DMS153 treated with DMSO at 0.1 percent for 48 hours (cell line): Measurements from ENCODE around the gene LCNL1.

Experiments used
- DNase-seq: peaks from one replicate; lab custom pipeline; 2025; ENCODE audit not compliant: unreplicated experiment; lab: John Stamatoyannopoulos, UW

LCNL1 gene

GRCh38 chr9:136958473-136958872 lies 24.3 kb upstream of the LCNL1 start:
- DNase-seq: no peak

GRCh38 chr9:136958898-136959850 lies 23.6 kb upstream of the LCNL1 start:
- DNase-seq: no peak

- no peak for DNase-seq
Measured at GRCh38 chr9:136960212-136960937, 22.4 kb upstream of the LCNL1 start.

GRCh38 chr9:136960938-136961275 lies 21.9 kb upstream of the LCNL1 start:
- DNase-seq: no peak

- DNase-seq: no peak
Measured at GRCh38 chr9:136961279-136962065, 21.3 kb upstream of the LCNL1 start.

GRCh38 chr9:136962163-136962562 lies 20.6 kb upstream of the LCNL1 start:
- DNase-seq: no peak

GRCh38 chr9:136962701-136963248 lies 20.0 kb upstream of the LCNL1 start:
- DNase-seq: no peak

GRCh38 chr9:136963341-136963740 lies 19.5 kb upstream of the LCNL1 start:
- DNase-seq: no peak

GRCh38 chr9:136963751-136964150 lies 19.0 kb upstream of the LCNL1 start:
- DNase-seq: no peak

GRCh38 chr9:136964171-136964689 lies 18.6 kb upstream of the LCNL1 start:
- DNase-seq: peak; percentile 22

- DNase-seq: no peak
Measured at GRCh38 chr9:136964833-136965422, 17.9 kb upstream of the LCNL1 start.

GRCh38 chr9:136965771-136966484 lies 16.9 kb upstream of the LCNL1 start:
- no peak for DNase-seq

- no peak for DNase-seq
Measured at GRCh38 chr9:136968333-136969127, 14.3 kb upstream of the LCNL1 start.

GRCh38 chr9:136969150-136969549 lies 13.6 kb upstream of the LCNL1 start:
- DNase-seq: no peak

GRCh38 chr9:136969774-136970173 lies 13.0 kb upstream of the LCNL1 start:
- no peak for DNase-seq

- no peak for DNase-seq
Measured at GRCh38 chr9:136970361-136970760, 12.4 kb upstream of the LCNL1 start.

- DNase-seq: no peak
Measured at GRCh38 chr9:136971746-136972145, 11.0 kb upstream of the LCNL1 start.

GRCh38 chr9:136972335-136972734 lies 10.5 kb upstream of the LCNL1 start:
- no peak for DNase-seq

- DNase-seq: no peak
Measured at GRCh38 chr9:136972743-136973142, 10.1 kb upstream of the LCNL1 start.
